ENCODE results near the gene SEC14L5.

SEC14L5 gene

DNA sequence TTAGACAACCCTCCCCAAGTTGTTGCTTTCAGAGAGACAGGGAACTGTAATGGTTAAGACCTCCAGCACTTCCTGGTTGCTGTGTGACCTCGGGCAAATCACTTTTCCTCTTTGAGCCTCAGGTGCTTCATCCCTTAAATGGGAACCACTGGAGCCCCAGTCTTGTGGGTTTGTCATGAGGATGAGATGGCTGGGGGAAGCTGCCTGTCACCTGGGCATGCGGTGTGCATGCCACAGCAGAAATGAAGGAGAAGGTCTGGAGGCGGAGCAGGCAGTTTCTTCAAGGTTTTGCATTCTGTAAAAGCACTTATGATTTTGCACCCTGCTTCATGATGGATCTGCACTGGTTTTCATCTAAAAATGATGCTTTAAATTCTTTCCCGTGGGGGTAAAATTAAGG lies 53.5 kb downstream of the SEC14L5 start:
- no peak for DNase-seq (ENCODE audit: low read depth)
- H3K4me3 ChIP-seq (ENCODE audit: low read length): no peak overlapping the region
- no peak for TF ChIP-seq CTCF (IDR thresholded peaks at IDR 0.05; ENCODE audit: insufficient read depth, low read depth, low read length, missing control alignments)

- DNase-seq (ENCODE audit: low read depth): no peak
- no peak for TF ChIP-seq CTCF (IDR thresholded peaks at IDR 0.05; ENCODE audit: insufficient read depth, low read depth, low read length, missing control alignments)
- no peak overlapping the region for H3K4me3 ChIP-seq (ENCODE audit: low read length)
Observed at GRCh38 chr16:5012887-5013286, 54.8 kb downstream of the SEC14L5 start.

- H3K4me3 ChIP-seq (ENCODE audit: low read length): no peak overlapping the region
- no peak for DNase-seq (ENCODE audit: low read depth)
- no peak for TF ChIP-seq CTCF (IDR thresholded peaks at IDR 0.05; ENCODE audit: insufficient read depth, low read depth, low read length, missing control alignments)
Observed at GRCh38 chr16:5015351-5015750, 57.2 kb downstream of the SEC14L5 start.

GRCh38 chr16:5015887-5016286 lies 57.8 kb downstream of the SEC14L5 start:
- no peak for DNase-seq (ENCODE audit: low read depth)
- no peak for TF ChIP-seq CTCF (IDR thresholded peaks at IDR 0.05; ENCODE audit: insufficient read depth, low read depth, low read length, missing control alignments)

GRCh38 chr16:5016967-5017677 lies 59.0 kb downstream of the SEC14L5 start:
- no peak for DNase-seq (ENCODE audit: low read depth)
- no peak for TF ChIP-seq CTCF (IDR thresholded peaks at IDR 0.05; ENCODE audit: insufficient read depth, low read depth, low read length, missing control alignments)
- no peak overlapping the region for H3K4me3 ChIP-seq (ENCODE audit: low read length)

More at GRCh38 chr16:5015887-5016286, 57.8 kb downstream of the SEC14L5 start:
- no peak overlapping the region for H3K4me3 ChIP-seq (ENCODE audit: low read length)

DNA sequence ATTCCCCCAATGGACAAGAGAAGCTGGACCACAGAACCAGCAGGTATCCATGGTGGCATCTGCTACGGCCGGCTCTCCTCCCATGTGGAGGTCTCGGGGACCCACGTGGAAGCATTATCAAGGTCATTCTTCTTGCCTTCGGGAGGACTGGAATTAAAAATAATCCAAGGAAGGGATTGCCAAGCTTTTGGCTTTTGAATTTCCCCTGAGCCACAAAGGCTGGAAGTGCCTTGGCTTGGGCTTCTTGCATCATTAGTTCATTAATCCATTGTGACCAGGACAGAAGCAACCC lies 59.5 kb downstream of the SEC14L5 start:
- no peak for TF ChIP-seq CTCF (IDR thresholded peaks at IDR 0.05; ENCODE audit: insufficient read depth, low read depth, low read length, missing control alignments)
- H3K4me3 ChIP-seq (ENCODE audit: low read length): no peak overlapping the region
- DNase-seq (ENCODE audit: low read depth): no peak

DNA sequence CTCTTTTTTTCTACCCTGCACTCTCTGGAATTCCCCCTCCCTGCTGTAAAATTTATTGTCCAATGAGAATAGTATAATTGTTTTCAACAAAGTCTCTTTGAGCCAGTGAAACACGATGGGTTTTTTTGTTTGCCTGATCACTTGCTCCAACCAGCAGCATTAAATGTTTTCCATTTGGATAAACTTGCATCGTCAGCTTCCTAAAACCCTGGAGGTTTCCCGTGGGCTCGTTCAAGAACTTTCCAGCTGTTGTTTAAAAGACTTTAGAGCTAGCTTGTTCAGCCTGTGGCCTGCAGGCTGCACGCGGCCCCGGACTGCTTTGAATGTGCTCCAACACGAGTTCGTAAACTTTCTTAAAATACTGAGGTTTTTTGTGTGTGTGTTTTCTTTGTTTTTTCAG lies 60.7 kb downstream of the SEC14L5 start:
- no peak for TF ChIP-seq CTCF (IDR thresholded peaks at IDR 0.05; ENCODE audit: insufficient read depth, low read depth, low read length, missing control alignments)
- no peak for DNase-seq (ENCODE audit: low read depth)
- H3K4me3 ChIP-seq (ENCODE audit: low read length): no peak overlapping the region
